Loucy (cell line): ENCODE results near the gene BCAP31.

Source experiments
- CTCF ChIP-seq: fragments of 200-600 bp; sonication (generic); conservative IDR thresholded peaks from 2 replicates; pipeline ENCODE4 v1.5.1; 2014; ENCODE audit warnings: mild to moderate bottlenecking, antibody characterized with exemption, low read length
- EZH2phosphoT487 ChIP-seq: fragments of 200-600 bp; IDR thresholded peaks from 2 replicates; pipeline ENCODE4 v1.6.1; 2018; ENCODE audit warnings: antibody characterized with exemption, mild to moderate bottlenecking, moderate library complexity, borderline replicate concordance

GRCh38 chrX:153769158-153769864 is 45.1 kb upstream of the BCAP31 start:
- TF ChIP-seq EZH2phosphoT487 (no peak), CTCF (no peak)
